Stimulated activated CD8-positive, alpha-beta memory T cell treated with anti-CD3 and anti-CD28 coated beads, Interleukin-2, amount 100 ng/mL, for 48 hours (primary cell): ENCODE results near the gene HIC1.

Source experiments
- DNase-seq, 2 donors: peaks; one replicate each; pipeline ENCODE4 v3.0.0-alpha.2; 2020; ENCODE audit warnings: low read depth in 2 of 2

HIC1 gene

GRCh38 chr17:2101448-2102257 lies 46.8 kb downstream of the HIC1 start:
- DNase-seq, result no peak

GRCh38 chr17:2102931-2103809 lies 48.3 kb downstream of the HIC1 start:
- no peak for DNase-seq

- no peak for DNase-seq
Measured at GRCh38 chr17:2105663-2106062, 50.8 kb downstream of the HIC1 start.

- DNase-seq, result no peak
Measured at GRCh38 chr17:2106308-2106955, 51.5 kb downstream of the HIC1 start.

GRCh38 chr17:2107050-2107449 lies 52.1 kb downstream of the HIC1 start:
- no peak for DNase-seq

- no peak for DNase-seq
Measured at GRCh38 chr17:2107506-2107905, 52.6 kb downstream of the HIC1 start.

- no peak for DNase-seq
Measured at GRCh38 chr17:2108170-2108569, 53.3 kb downstream of the HIC1 start.

GRCh38 chr17:2110436-2110835 lies 55.5 kb downstream of the HIC1 start:
- no peak for DNase-seq

GRCh38 chr17:2111691-2112090 lies 56.8 kb downstream of the HIC1 start:
- DNase-seq, result no peak
